NOMO-1 (cell line): ENCODE measurements around the gene XRCC1.

Experiments used
- DNase-seq, 2 experiments: peaks; one replicate each; lab custom pipeline; 2025; ENCODE audit not compliant: unreplicated experiment in 2 of 2; lab: John Stamatoyannopoulos, UW

Gene XRCC1

GRCh38 chr19:43495082-43495481 is 80.2 kb downstream of the XRCC1 start:
- DNase-seq: no peak
